GM23338 (cell line): ENCODE measurements around the gene MYO5C. TPM values are rescaled to one million over a fixed set of nuclear protein-coding genes. Genes with fewer than 3 reads are reported as not detected.

Source experiments
- CREB1 ChIP-seq: fragments of 250-450 bp; sonication (Bioruptor Pico); IDR thresholded peaks from 2 replicates; pipeline ENCODE4 v1.5.0; 2020; ENCODE audit warnings: low read depth, mild to moderate bottlenecking, moderate library complexity
- EZH2 ChIP-seq: fragments of 200-600 bp; sonication (generic); IDR thresholded peaks from one replicate; pipeline ENCODE4 v1.8.0; 2017; ENCODE audit warnings: antibody characterized with exemption, mild to moderate bottlenecking, low read depth; ENCODE audit not compliant: unreplicated experiment
- JUNB ChIP-seq: IDR thresholded peaks from one replicate; pipeline ENCODE4 v1.6.1; 2016; ENCODE audit warnings: antibody characterized with exemption; ENCODE audit not compliant: unreplicated experiment
- ZNF462 ChIP-seq: fragments of 250-450 bp; sonication (Bioruptor Pico); IDR thresholded peaks from 2 replicates; pipeline ENCODE4 v1.5.0; 2020; ENCODE audit warnings: mild to moderate bottlenecking, moderate library complexity
- polyA plus RNA-seq: library from polyadenylated mRNA; unstranded; fragments of >200 nt; fragmentation: Nextera tagmentation; extraction: Ambion mirVana; gene quantifications from 2 replicates; pipeline ENCODE4 v1.2.1, GENCODE V29; 2016
- total RNA-seq: library from RNA; depleted of rRNA; stranded (reverse); fragments of >200 nt; shearing (Covaris generic); gene quantifications from 2 replicates; pipeline ENCODE4 v1.2.3, GENCODE V29; 2014
- TF ChIP-seq, protein P1 (sequence below): IDR thresholded peaks from one replicate; pipeline ENCODE4 v1.6.1; 2018; ENCODE audit warnings: antibody characterized with exemption; ENCODE audit not compliant: unreplicated experiment

MYO5C gene
- total and polyA plus RNA-seq, 2 experiments from 2014 or later: 7.9 to 28.8 TPM

DNA sequence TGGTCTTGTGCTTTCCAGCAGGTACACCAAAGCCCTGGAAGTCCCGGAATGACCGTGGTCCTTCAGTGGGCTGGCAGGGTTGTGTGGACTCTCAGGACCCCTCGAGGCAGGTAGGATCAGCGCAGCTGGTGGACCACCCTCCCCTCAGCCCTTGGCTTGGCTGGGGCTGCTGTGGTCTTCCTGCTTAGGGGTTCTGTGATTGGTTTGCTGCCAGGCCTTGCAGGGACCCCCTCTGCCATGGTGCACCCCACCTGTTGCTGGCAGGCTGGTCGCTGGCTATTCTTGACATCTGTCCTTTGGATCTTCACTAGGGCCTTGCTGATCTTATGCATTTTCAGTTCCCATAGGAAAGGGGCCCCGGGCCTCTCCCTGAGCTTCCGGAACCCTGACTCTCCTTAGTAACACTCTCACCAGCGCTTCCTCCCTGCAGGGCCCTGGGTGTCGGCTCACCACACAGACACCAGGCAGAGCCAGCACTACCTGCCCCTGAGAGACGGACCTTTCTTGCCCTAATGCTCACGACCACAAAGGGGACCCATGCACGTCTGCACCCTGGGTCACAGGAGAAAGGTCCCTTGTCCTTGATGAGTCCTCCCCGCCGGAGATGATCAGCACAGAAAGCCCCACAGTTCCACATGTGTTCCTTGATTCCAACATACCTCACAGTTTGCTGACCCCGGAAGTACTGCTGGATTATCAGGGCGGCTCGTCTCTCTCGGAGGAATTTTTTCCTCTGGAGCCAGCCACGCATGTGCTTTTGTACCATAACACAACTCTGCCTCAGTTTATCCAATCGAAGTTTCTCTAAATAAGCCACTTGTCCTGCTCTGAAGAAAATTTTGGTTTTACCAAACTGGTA is 51.7 kb downstream of the MYO5C start (continued):
- TF ChIP-seq ZNF462 (CRISPR knock-in tag) (no peak), EZH2 (no peak), CREB1 (no peak), JUNB (no peak)
- TF ChIP-seq, protein P1, sequence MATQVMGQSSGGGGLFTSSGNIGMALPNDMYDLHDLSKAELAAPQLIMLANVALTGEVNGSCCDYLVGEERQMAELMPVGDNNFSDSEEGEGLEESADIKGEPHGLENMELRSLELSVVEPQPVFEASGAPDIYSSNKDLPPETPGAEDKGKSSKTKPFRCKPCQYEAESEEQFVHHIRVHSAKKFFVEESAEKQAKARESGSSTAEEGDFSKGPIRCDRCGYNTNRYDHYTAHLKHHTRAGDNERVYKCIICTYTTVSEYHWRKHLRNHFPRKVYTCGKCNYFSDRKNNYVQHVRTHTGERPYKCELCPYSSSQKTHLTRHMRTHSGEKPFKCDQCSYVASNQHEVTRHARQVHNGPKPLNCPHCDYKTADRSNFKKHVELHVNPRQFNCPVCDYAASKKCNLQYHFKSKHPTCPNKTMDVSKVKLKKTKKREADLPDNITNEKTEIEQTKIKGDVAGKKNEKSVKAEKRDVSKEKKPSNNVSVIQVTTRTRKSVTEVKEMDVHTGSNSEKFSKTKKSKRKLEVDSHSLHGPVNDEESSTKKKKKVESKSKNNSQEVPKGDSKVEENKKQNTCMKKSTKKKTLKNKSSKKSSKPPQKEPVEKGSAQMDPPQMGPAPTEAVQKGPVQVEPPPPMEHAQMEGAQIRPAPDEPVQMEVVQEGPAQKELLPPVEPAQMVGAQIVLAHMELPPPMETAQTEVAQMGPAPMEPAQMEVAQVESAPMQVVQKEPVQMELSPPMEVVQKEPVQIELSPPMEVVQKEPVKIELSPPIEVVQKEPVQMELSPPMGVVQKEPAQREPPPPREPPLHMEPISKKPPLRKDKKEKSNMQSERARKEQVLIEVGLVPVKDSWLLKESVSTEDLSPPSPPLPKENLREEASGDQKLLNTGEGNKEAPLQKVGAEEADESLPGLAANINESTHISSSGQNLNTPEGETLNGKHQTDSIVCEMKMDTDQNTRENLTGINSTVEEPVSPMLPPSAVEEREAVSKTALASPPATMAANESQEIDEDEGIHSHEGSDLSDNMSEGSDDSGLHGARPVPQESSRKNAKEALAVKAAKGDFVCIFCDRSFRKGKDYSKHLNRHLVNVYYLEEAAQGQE: no peak
